ENCODE measurements around the gene SMAD2. TPM values are rescaled to one million over a fixed set of nuclear protein-coding genes. Genes with fewer than 3 reads are reported as not detected.

Gene SMAD2
- total and polyA plus RNA-seq, 4 experiments from 2014 or later, result 88.5 to 131 (median 109) TPM

DNA sequence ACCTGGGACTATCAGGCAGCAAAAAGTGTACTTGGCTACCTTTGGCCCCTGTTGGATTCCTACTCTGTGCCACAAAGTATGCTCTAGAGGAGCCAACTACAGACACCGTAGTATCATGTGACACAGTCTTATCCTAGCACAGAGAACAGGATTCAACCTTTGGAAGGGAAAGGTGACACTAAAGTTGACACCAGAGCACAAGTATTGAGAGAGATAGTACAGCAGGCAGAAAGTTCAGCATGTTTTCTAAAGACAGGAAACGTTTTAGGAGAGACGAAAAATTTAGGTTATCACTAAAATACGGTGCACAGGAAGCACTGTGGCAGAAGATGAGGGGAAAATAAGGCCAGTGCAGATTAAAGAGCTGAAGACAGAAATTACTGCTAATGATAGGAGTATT is 18.6 kb downstream of the SMAD2 start:
- H3K27ac Mint-ChIP-seq, result peak overlapping the region; percentile 25 to 87 (median 67)
- Histone ChIP-seq H3K36me3 (ENCODE audit: insufficient read depth, low read length) (no peaks in the 10 kb centered on the region), H3K9me3 (ENCODE audit: control insufficient read depth in 1 of 2, low read length in 2 of 2) (no peaks in the 10 kb centered on the region), H3K4me1 (ENCODE audit: insufficient read depth, low read length) (peaks cover 77% of the 10 kb centered on the region), H3K27ac (ENCODE audit: low read depth, low read length) (peak overlapping the region; percentile 24), H3K4me3 (ENCODE audit: low read length in 2 of 2) (no peak overlapping the region), H3K27me3 (ENCODE audit: insufficient read depth, low read length) (no peaks in the 10 kb centered on the region)
- H3K36me3 Mint-ChIP-seq, result peaks cover 15 to 16% of the 10 kb centered on the region in 2 donors
- peak in 2 of 5 donors; percentile 15 to 30 for DNase-seq
- ChIA-PET POLR2A (ENCODE audit: partially characterized antibody) (interaction anchor here (0.7 to 1.4 kb wide), 5 partner anchors 10 to 19 kb away, joined by 3 to 5 read pairs (median 4); partner anchors contain the start of gene SMAD2), CTCF (ENCODE audit: partially characterized antibody) (interaction anchor here (1.2 kb wide), 1 partner anchor 32 kb away, joined by 4 read pairs; no protein-coding TSS in a partner anchor)
- intact Hi-C loops (cut with micrococcal nuclease), result loop anchor here (1.0 to 5.0 kb wide), 3 partner anchors 11 to 40 kb away; partner anchors contain the start of gene SMAD2
- H3K4me3 Mint-ChIP-seq, result peak overlapping the region in 7 of 8 donors; percentile 18 to 80 (median 47)
- H3K9me3 Mint-ChIP-seq, result peaks cover under 1 to 4% (median 3%) of the 10 kb centered on the region in 8 donors
- no peaks in the 10 kb centered on the region for H3K27me3 Mint-ChIP-seq
- H3K4me1 Mint-ChIP-seq, result peaks cover 63 to 92% (median 77%) of the 10 kb centered on the region in 4 donors

DNA sequence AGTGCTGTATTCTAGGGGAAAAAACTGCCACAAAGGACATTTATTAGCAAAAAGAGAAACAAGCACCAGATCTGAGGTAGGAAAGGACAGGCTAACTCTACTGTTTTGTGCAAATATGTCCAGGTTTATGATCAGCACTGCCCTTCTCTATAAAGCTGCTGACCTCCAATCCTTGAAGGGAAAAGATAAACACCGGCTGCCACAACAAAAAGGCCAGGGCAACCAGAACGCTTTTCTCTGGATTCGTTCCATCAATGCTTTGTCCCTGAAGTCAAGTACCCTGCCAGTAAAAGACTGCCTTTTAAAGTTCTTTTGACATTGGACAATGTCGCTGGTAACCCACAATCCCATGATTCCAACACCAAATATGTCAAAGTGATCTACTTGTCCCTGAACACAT is 21.0 kb downstream of the SMAD2 start:
- Mint-ChIP-seq H3K27ac (peak overlapping the region in 1 of 7 donors; percentile 35), H3K4me3 (peak overlapping the region in 1 of 8 donors; percentile 33)

DNA sequence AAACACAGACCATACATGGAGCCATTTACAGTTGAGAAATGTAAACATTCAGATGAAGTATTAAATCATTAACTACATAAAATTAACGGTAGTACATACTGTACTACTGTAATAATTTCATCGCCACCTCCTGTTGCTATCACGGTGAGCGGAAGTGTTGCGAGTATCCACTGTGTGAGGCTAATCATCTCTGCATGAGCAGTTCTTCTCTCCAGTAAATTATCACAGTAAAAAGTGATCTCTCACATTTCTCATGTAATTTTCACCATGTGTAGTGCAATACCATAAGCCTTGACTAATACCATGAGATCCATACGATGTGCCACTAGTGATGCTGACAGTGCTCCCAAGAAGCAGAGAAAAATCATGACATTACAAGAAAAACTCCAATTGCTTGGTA is 21.9 kb downstream of the SMAD2 start:
- H3K27me3 Mint-ChIP-seq, result no peaks in the 10 kb centered on the region
- POLR2A ChIA-PET (ENCODE audit: partially characterized antibody), result no interaction called here
- no peaks in the 10 kb centered on the region for H3K27me3 ChIP-seq (ENCODE audit: insufficient read depth, low read length)
- H3K9me3 ChIP-seq (ENCODE audit: control insufficient read depth in 1 of 2, low read length in 2 of 2), result peaks cover 0 to 4% of the 10 kb centered on the region in 2 donors
- no peak overlapping the region for H3K4me3 ChIP-seq (ENCODE audit: low read length in 2 of 2)
- H3K9me3 Mint-ChIP-seq, result peaks cover 3 to 22% (median 15%) of the 10 kb centered on the region in 8 donors
- peaks cover 56 to 87% (median 69%) of the 10 kb centered on the region in 4 donors for H3K4me1 Mint-ChIP-seq
- H3K36me3 ChIP-seq (ENCODE audit: insufficient read depth, low read length), result no peaks in the 10 kb centered on the region
- H3K4me1 ChIP-seq (ENCODE audit: insufficient read depth, low read length), result peaks cover 55% of the 10 kb centered on the region
- H3K27ac ChIP-seq (ENCODE audit: low read depth, low read length), result no peak overlapping the region
- no peak overlapping the region for H3K27ac Mint-ChIP-seq
- H3K4me3 Mint-ChIP-seq, result no peak overlapping the region
- CTCF ChIA-PET (ENCODE audit: partially characterized antibody), result interaction anchor here (0.6 to 1.2 kb wide), 3 partner anchors 8 to 1677 kb away, joined by 3 read pairs; no protein-coding TSS in a partner anchor
- peaks cover 25 to 43% of the 10 kb centered on the region in 2 donors for H3K36me3 Mint-ChIP-seq
- DNase-seq, result no peak
- intact Hi-C loops (cut with micrococcal nuclease), result no loop called here

More for the DNA sequence above, 21.0 kb downstream of the SMAD2 start:
- DNase-seq, result no peak
- peaks cover 59 to 89% (median 75%) of the 10 kb centered on the region in 4 donors for H3K4me1 Mint-ChIP-seq
- Histone ChIP-seq H3K36me3 (ENCODE audit: insufficient read depth, low read length) (no peaks in the 10 kb centered on the region), H3K4me1 (ENCODE audit: insufficient read depth, low read length) (peaks cover 64% of the 10 kb centered on the region), H3K4me3 (ENCODE audit: low read length in 2 of 2) (no peak overlapping the region), H3K9me3 (ENCODE audit: control insufficient read depth in 1 of 2, low read length in 2 of 2) (peaks cover 0 to 4% of the 10 kb centered on the region in 2 donors), H3K27me3 (ENCODE audit: insufficient read depth, low read length) (no peaks in the 10 kb centered on the region), H3K27ac (ENCODE audit: low read depth, low read length) (no peak overlapping the region)
- ChIA-PET POLR2A (ENCODE audit: partially characterized antibody) (no interaction called here), CTCF (ENCODE audit: partially characterized antibody) (interaction anchor here (0.6 to 1.4 kb wide), 5 partner anchors 9 to 1678 kb away, joined by 3 read pairs; no protein-coding TSS in a partner anchor)
- H3K27me3 Mint-ChIP-seq, result no peaks in the 10 kb centered on the region
- intact Hi-C loops (cut with micrococcal nuclease), result no loop called here
- peaks cover 3 to 21% (median 8%) of the 10 kb centered on the region in 8 donors for H3K9me3 Mint-ChIP-seq
- peaks cover 25 to 34% of the 10 kb centered on the region in 2 donors for H3K36me3 Mint-ChIP-seq

DNA sequence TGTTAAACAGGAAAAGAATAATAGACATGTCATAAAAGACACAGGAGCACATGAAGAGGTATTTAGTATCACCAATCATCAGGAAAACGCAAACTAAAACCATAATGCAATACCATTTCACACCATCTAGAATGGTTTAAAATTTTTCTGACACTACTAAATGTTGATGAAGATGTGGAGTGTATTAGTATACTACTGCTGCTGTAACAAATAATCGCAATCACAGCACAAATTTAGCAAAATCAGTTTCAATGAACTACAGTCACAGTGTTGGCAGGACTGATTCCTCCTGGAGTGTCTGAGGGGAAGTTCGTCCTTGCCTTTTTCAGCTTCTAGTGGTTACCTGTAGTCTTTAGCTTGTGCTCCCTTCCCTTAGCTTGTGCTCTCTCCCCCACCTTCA is 24.1 kb downstream of the SMAD2 start:
- Mint-ChIP-seq H3K27me3 (no peaks in the 10 kb centered on the region), H3K9me3 (peaks cover 3 to 30% (median 19%) of the 10 kb centered on the region in 8 donors), H3K4me3 (peak overlapping the region in 3 of 8 donors; percentile 31 to 60 (median 36)), H3K36me3 (peaks cover 33 to 50% of the 10 kb centered on the region in 2 donors), H3K27ac (peak overlapping the region in 1 of 7 donors; percentile 34), H3K4me1 (peaks cover 55 to 88% (median 69%) of the 10 kb centered on the region in 4 donors)
- Histone ChIP-seq H3K27me3 (ENCODE audit: insufficient read depth, low read length) (no peaks in the 10 kb centered on the region), H3K9me3 (ENCODE audit: control insufficient read depth in 1 of 2, low read length in 2 of 2) (peaks cover 0 to 4% of the 10 kb centered on the region in 2 donors), H3K27ac (ENCODE audit: low read depth, low read length) (no peak overlapping the region), H3K4me3 (ENCODE audit: low read length in 2 of 2) (no peak overlapping the region), H3K4me1 (ENCODE audit: insufficient read depth, low read length) (peaks cover 53% of the 10 kb centered on the region), H3K36me3 (ENCODE audit: insufficient read depth, low read length) (no peaks in the 10 kb centered on the region)
- no peak for DNase-seq
- ChIA-PET CTCF (ENCODE audit: partially characterized antibody) (interaction anchor here (0.8 kb wide), 1 partner anchor 13 kb away, joined by 3 read pairs; no protein-coding TSS in a partner anchor), POLR2A (ENCODE audit: partially characterized antibody) (no interaction called here)
- intact Hi-C loops (cut with micrococcal nuclease), result no loop called here

DNA sequence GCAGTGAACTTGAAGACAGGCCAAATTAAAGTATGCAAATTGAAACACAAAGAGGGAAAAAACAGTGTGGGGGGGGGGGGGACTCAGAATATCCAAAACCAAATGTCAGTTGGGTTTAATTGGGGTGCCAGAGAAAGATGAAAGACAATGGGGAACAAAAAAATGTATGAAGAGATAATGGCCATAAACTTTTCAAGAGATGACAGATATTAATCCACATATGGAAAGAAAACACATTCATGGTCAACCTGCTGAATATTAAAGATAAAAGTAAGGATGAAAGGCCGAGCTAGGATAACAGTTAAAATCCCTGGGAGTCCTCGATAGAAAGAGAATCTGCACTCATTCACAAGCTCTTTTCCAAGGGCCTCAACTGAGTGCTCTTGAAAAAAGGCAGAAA is 26.6 kb downstream of the SMAD2 start:
- H3K4me3 Mint-ChIP-seq, result peak overlapping the region in 2 of 8 donors; percentile 30 to 45
- peak overlapping the region in 4 of 7 donors; percentile 19 to 79 (median 30) for H3K27ac Mint-ChIP-seq
- no peak overlapping the region for H3K27ac ChIP-seq (ENCODE audit: low read depth, low read length)
- H3K36me3 ChIP-seq (ENCODE audit: insufficient read depth, low read length), result no peaks in the 10 kb centered on the region
- no peak for DNase-seq
- intact Hi-C loops (cut with micrococcal nuclease), result no loop called here
- ChIA-PET POLR2A (ENCODE audit: partially characterized antibody) (interaction anchor here (1.1 kb wide), 1 partner anchor 27 kb away, joined by 5 read pairs; the partner anchor contains the start of gene SMAD2), CTCF (ENCODE audit: partially characterized antibody) (interaction anchor here (0.6 to 1.6 kb wide), 2 partner anchors 19 to 102 kb away, joined by 3 read pairs; no protein-coding TSS in a partner anchor)
- H3K4me3 ChIP-seq (ENCODE audit: low read length in 2 of 2), result no peak overlapping the region
- H3K4me1 Mint-ChIP-seq, result peaks cover 58 to 87% (median 66%) of the 10 kb centered on the region in 4 donors
- peaks cover 25 to 41% of the 10 kb centered on the region in 2 donors for H3K36me3 Mint-ChIP-seq
- H3K27me3 Mint-ChIP-seq, result no peaks in the 10 kb centered on the region
- peaks cover 53% of the 10 kb centered on the region for H3K4me1 ChIP-seq (ENCODE audit: insufficient read depth, low read length)
- peaks cover 0 to 4% of the 10 kb centered on the region in 2 donors for H3K9me3 ChIP-seq (ENCODE audit: control insufficient read depth in 1 of 2, low read length in 2 of 2)
- H3K27me3 ChIP-seq (ENCODE audit: insufficient read depth, low read length), result no peaks in the 10 kb centered on the region
- H3K9me3 Mint-ChIP-seq, result peaks cover 3 to 30% (median 21%) of the 10 kb centered on the region in 8 donors

DNA sequence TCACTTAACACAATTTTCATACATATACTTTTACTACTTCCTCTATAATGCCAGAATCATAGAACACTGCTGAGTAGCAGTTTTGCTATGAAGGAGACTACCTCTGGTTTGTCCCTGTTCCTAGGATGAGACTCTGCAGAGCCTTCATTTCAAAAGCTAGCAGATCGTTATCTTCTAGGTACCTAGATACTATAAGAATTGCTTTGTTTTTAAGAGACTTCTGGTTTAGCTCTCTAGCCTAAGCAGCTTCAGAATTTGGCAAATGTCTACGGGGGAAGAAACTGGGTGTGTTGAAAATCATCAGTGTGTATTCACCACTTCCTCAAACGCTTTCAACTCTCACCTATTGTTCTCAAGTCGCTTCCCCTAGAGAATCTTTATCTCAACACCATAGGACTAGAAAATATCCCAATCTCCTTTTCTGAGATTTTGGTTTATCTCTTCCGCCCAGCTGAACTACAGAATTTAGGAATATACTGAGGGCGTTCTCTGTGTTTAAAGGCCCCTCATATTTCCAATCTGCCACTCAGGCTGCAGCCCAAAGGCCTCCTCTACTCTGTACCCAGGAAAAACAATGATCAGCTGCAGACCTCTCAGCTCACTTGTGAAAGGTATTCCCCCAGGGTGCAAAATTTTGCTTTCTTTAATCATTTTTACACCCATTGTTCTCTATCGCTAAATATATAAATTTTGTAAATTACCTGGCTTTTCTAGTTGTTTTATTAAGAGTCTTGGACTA is 28.7 kb downstream of the SMAD2 start:
- peaks cover 17 to 38% of the 10 kb centered on the region in 2 donors for H3K36me3 Mint-ChIP-seq

More for the DNA sequence above, 28.7 kb downstream of the SMAD2 start:
- H3K9me3 Mint-ChIP-seq, result peaks cover 2 to 25% (median 19%) of the 10 kb centered on the region in 8 donors
- Histone ChIP-seq H3K27ac (ENCODE audit: low read depth, low read length) (peak overlapping the region; percentile 30), H3K9me3 (ENCODE audit: control insufficient read depth in 1 of 2, low read length in 2 of 2) (peaks cover 0 to 4% of the 10 kb centered on the region in 2 donors), H3K4me3 (ENCODE audit: low read length in 2 of 2) (no peak overlapping the region), H3K4me1 (ENCODE audit: insufficient read depth, low read length) (peaks cover 53% of the 10 kb centered on the region), H3K36me3 (ENCODE audit: insufficient read depth, low read length) (no peaks in the 10 kb centered on the region), H3K27me3 (ENCODE audit: insufficient read depth, low read length) (no peaks in the 10 kb centered on the region)
- peak overlapping the region; percentile 78 to 94 (median 88) for H3K27ac Mint-ChIP-seq
- POLR2A ChIA-PET (ENCODE audit: partially characterized antibody), result interaction anchor here (0.5 to 2.2 kb wide), 7 partner anchors 8 to 1051 kb away, joined by 3 to 23 read pairs (median 4); partner anchors contain the start of gene SMAD2
- H3K4me3 Mint-ChIP-seq, result peak overlapping the region in 7 of 8 donors; percentile 39 to 81 (median 65)
- CTCF ChIA-PET (ENCODE audit: partially characterized antibody), result interaction anchor here (1.4 kb wide), 1 partner anchor 26 kb away, joined by 5 read pairs; no protein-coding TSS in a partner anchor
- DNase-seq, result peak in 4 of 5 donors; percentile 41 to 60 (median 48)
- intact Hi-C loops (cut with micrococcal nuclease), result loop anchor here (1.0 kb wide), 2 partner anchors 11 to 29 kb away; partner anchors contain the start of gene SMAD2
- peaks cover 56 to 85% (median 62%) of the 10 kb centered on the region in 4 donors for H3K4me1 Mint-ChIP-seq
- no peaks in the 10 kb centered on the region for H3K27me3 Mint-ChIP-seq
